ENCODE data around the gene SBF1. TPM values are rescaled to one million over a fixed set of nuclear protein-coding genes. Genes with fewer than 3 reads are reported as not detected.

SBF1 gene
- total RNA-seq, 1 donor from 2014 or later = 206 TPM

GRCh38 chr22:50488886-50489285 is 14.1 kb upstream of the SBF1 start:
- H3K4me3 Mint-ChIP-seq (ENCODE audit: unreplicated experiment) = no peak overlapping the region
- H3K4me1 Mint-ChIP-seq (ENCODE audit: low read depth, unreplicated experiment) = peaks cover 5% of the 10 kb centered on the region
- H3K36me3 Mint-ChIP-seq (ENCODE audit: unreplicated experiment) = no peaks in the 10 kb centered on the region
- no peak overlapping the region for H3K27ac Mint-ChIP-seq (ENCODE audit: unreplicated experiment)
- peaks cover 8% of the 10 kb centered on the region for H3K27me3 Mint-ChIP-seq (ENCODE audit: unreplicated experiment)
- H3K9me3 Mint-ChIP-seq (ENCODE audit: unreplicated experiment) = peaks cover 2% of the 10 kb centered on the region
- DNase-seq = peak; percentile 11
- TF ChIP-seq CTCF (IDR thresholded peaks at IDR 0.05; ENCODE audit: partially characterized antibody, unreplicated experiment) = no peak

- Mint-ChIP-seq H3K27me3 (ENCODE audit: unreplicated experiment) (peaks cover 8% of the 10 kb centered on the region), H3K36me3 (ENCODE audit: unreplicated experiment) (no peaks in the 10 kb centered on the region), H3K4me3 (ENCODE audit: unreplicated experiment) (no peak overlapping the region), H3K27ac (ENCODE audit: unreplicated experiment) (no peak overlapping the region), H3K9me3 (ENCODE audit: unreplicated experiment) (peaks cover 3% of the 10 kb centered on the region), H3K4me1 (ENCODE audit: low read depth, unreplicated experiment) (peaks cover 5% of the 10 kb centered on the region)
- peak; percentile 11 for DNase-seq
- no peak for TF ChIP-seq CTCF (IDR thresholded peaks at IDR 0.05; ENCODE audit: partially characterized antibody, unreplicated experiment)
Observed at GRCh38 chr22:50488006-50488677, 13.3 kb upstream of the SBF1 start.

GRCh38 chr22:50487290-50488005 is 12.6 kb upstream of the SBF1 start:
- Mint-ChIP-seq H3K27ac (ENCODE audit: unreplicated experiment) (no peak overlapping the region), H3K9me3 (ENCODE audit: unreplicated experiment) (peaks cover 3% of the 10 kb centered on the region), H3K4me3 (ENCODE audit: unreplicated experiment) (no peak overlapping the region), H3K4me1 (ENCODE audit: low read depth, unreplicated experiment) (peaks cover 5% of the 10 kb centered on the region), H3K36me3 (ENCODE audit: unreplicated experiment) (no peaks in the 10 kb centered on the region), H3K27me3 (ENCODE audit: unreplicated experiment) (peaks cover 8% of the 10 kb centered on the region)
- no peak for TF ChIP-seq CTCF (IDR thresholded peaks at IDR 0.05; ENCODE audit: partially characterized antibody, unreplicated experiment)
- peak; percentile 10 for DNase-seq

- H3K9me3 Mint-ChIP-seq (ENCODE audit: unreplicated experiment) = peaks cover 3% of the 10 kb centered on the region
- no peak within 1 kb of the TSS for H3K27ac Mint-ChIP-seq (ENCODE audit: unreplicated experiment)
- peaks cover 8% of the 10 kb centered on the region for H3K27me3 Mint-ChIP-seq (ENCODE audit: unreplicated experiment)
- no peak for TF ChIP-seq CTCF (IDR thresholded peaks at IDR 0.05; ENCODE audit: partially characterized antibody, unreplicated experiment)
- peak; percentile 24 for DNase-seq
- H3K4me1 Mint-ChIP-seq (ENCODE audit: low read depth, unreplicated experiment) = peaks cover 5% of the 10 kb centered on the region
- H3K4me3 Mint-ChIP-seq (ENCODE audit: unreplicated experiment) = no peak within 1 kb of the TSS
- H3K36me3 Mint-ChIP-seq (ENCODE audit: unreplicated experiment) = no peaks in the 10 kb centered on the region
Observed at GRCh38 chr22:50486561-50487289, 11.9 kb upstream of the SBF1 start, which contains the start of gene MIOX. MIOX (plus strand) TSS chr22:50486859; CDS start chr22:50486898, 39 bp downstream.

Measured in glutamatergic neuron (in vitro differentiated cells).